CD4-positive, alpha-beta T cell (primary cell): ENCODE measurements around the gene SIN3B. TPM values are rescaled to one million over a fixed set of nuclear protein-coding genes. Genes with fewer than 3 reads are reported as not detected.

ENCODE experiments used
- ATAC-seq: fragments of 200-7000 bp; cut with Tn5 transposase; one replicate; pipeline ENCODE4 v1.10.0; 2022; ENCODE audit warnings: mild to moderate bottlenecking; ENCODE audit not compliant: poor library complexity
- CTCF ChIA-PET: fragments of 350-600 bp; sonication (Branson Sonifier 250); formaldehyde crosslinking; loops from one replicate; lab custom pipeline; 2021; ENCODE audit warnings: antibody characterized with exemption, inconsistent platforms; lab: Charles Lee
- POLR2A ChIA-PET: fragments of 350-600 bp; sonication (Branson Sonifier 250); formaldehyde crosslinking; loops from one replicate; lab custom pipeline; 2021; ENCODE audit warnings: antibody characterized with exemption, inconsistent platforms; lab: Charles Lee
- DNase-seq, 14 experiments: peaks; one replicate each; pipeline ENCODE4 v3.0.0-alpha.2; 2013 to 2020; ENCODE audit warnings: mixed read lengths in 2 of 14
- H3K27ac ChIP-seq, 2 donors: one replicate each; pipeline versions ENCODE4 v1.5.1 to v1.7.0; 2013; ENCODE audit warnings: low read length in 2 of 2, low read depth in 1 of 2, mild to moderate bottlenecking in 1 of 2
- H3K27me3 ChIP-seq, 2 experiments: 1 replicate in 1 of 2; 2 replicates in 1 of 2; pipeline versions ENCODE4 v1.6.1 to v1.7.0; 2013; ENCODE audit warnings: low read length in 2 of 2, control low read depth in 1 of 2, mild to moderate bottlenecking in 1 of 2, moderate library complexity in 1 of 2; ENCODE audit not compliant: insufficient read depth in 2 of 2, control insufficient read depth in 1 of 2
- H3K36me3 ChIP-seq: one replicate; pipeline ENCODE4 v1.6.1; 2013; ENCODE audit warnings: low read length, control low read depth; ENCODE audit not compliant: insufficient read depth
- H3K4me1 ChIP-seq: one replicate; pipeline ENCODE4 v1.6.1; 2013; ENCODE audit warnings: low read length, control low read depth; ENCODE audit not compliant: insufficient read depth
- H3K4me3 ChIP-seq: one replicate; pipeline ENCODE4 v1.5.1; 2013; ENCODE audit warnings: mild to moderate bottlenecking, low read length, moderate library complexity
- H3K9me3 ChIP-seq, 2 experiments: 1 replicate in 1 of 2; 2 replicates in 1 of 2; pipeline versions ENCODE4 v1.6.1 to v1.7.0; 2013; ENCODE audit warnings: low read length in 2 of 2, mild to moderate bottlenecking in 2 of 2, control low read depth in 1 of 2, moderate library complexity in 1 of 2; ENCODE audit not compliant: control insufficient read depth in 1 of 2, insufficient read depth in 1 of 2
- H3K27ac Mint-ChIP-seq: one replicate; pipeline ENCODE4 v1.8.0; 2020; ENCODE audit warnings: mixed read lengths
- H3K27me3 Mint-ChIP-seq: one replicate; pipeline ENCODE4 v1.8.0; 2021; ENCODE audit warnings: mixed read lengths
- H3K36me3 Mint-ChIP-seq: one replicate; pipeline ENCODE4 v1.8.0; 2021; ENCODE audit warnings: low read depth, mixed read lengths
- H3K4me1 Mint-ChIP-seq: one replicate; pipeline ENCODE4 v1.8.0; 2021; ENCODE audit warnings: low read depth, mixed read lengths
- H3K4me3 Mint-ChIP-seq: one replicate; pipeline ENCODE4 v1.8.0; 2020; ENCODE audit warnings: mild to moderate bottlenecking, mixed read lengths
- H3K9me3 Mint-ChIP-seq: one replicate; pipeline ENCODE4 v1.8.0; 2020; ENCODE audit warnings: mixed read lengths
- CTCF ChIP-seq: fragments of 200-600 bp; IDR thresholded peaks from one replicate; pipeline ENCODE4 v1.8.0; 2022; ENCODE audit warnings: antibody characterized with exemption, mild to moderate bottlenecking
- intact Hi-C, 2 experiments: fragments of 100-400 bp; cut with DNase I in 1 of 2; cut with micrococcal nuclease in 1 of 2; formaldehyde crosslinking; loops; one replicate each; pipeline versions ENCODE4 v1.15.1 to v1.9.0; 2023 to 2025; cut with DNase I, micrococcal nuclease
- total RNA-seq, 174 experiments: library from RNA in 2 of 174; stranded (reverse) in 2 of 174; gene quantifications; one replicate each; pipeline ENCODE4 v1.2.3 and lab custom pipeline; 2021 to 2026

SIN3B gene
- total RNA-seq, 2 experiments from 2014 or later = 52.4 to 53.7 TPM

GRCh38 chr19:16862826-16863415, 33.7 kb downstream of the SIN3B start:
- H3K9me3 Mint-ChIP-seq = no peaks in the 10 kb centered on the region
- H3K27me3 ChIP-seq = no peaks in the 10 kb centered on the region
- H3K27ac Mint-ChIP-seq = no peak overlapping the region
- no peaks in the 10 kb centered on the region for H3K27me3 Mint-ChIP-seq
- H3K36me3 Mint-ChIP-seq = peaks cover 67% of the 10 kb centered on the region
- H3K27ac ChIP-seq = no peak overlapping the region
- ATAC-seq (no peak), DNase-seq (no peak)
- H3K4me3 Mint-ChIP-seq = no peak overlapping the region
- CTCF ChIA-PET = no interaction called here
- H3K4me1 Mint-ChIP-seq = no peaks in the 10 kb centered on the region
- intact Hi-C loops = no loop called here
- H3K4me1 ChIP-seq = no peaks in the 10 kb centered on the region
- TF ChIP-seq CTCF = no peak
- no peak overlapping the region for H3K4me3 ChIP-seq
- POLR2A ChIA-PET = no interaction called here
- no peaks in the 10 kb centered on the region for H3K9me3 ChIP-seq
- H3K36me3 ChIP-seq = peaks cover 57% of the 10 kb centered on the region

GRCh38 chr19:16867211-16867610, 38.0 kb downstream of the SIN3B start:
- POLR2A ChIA-PET = no interaction called here

DNA sequence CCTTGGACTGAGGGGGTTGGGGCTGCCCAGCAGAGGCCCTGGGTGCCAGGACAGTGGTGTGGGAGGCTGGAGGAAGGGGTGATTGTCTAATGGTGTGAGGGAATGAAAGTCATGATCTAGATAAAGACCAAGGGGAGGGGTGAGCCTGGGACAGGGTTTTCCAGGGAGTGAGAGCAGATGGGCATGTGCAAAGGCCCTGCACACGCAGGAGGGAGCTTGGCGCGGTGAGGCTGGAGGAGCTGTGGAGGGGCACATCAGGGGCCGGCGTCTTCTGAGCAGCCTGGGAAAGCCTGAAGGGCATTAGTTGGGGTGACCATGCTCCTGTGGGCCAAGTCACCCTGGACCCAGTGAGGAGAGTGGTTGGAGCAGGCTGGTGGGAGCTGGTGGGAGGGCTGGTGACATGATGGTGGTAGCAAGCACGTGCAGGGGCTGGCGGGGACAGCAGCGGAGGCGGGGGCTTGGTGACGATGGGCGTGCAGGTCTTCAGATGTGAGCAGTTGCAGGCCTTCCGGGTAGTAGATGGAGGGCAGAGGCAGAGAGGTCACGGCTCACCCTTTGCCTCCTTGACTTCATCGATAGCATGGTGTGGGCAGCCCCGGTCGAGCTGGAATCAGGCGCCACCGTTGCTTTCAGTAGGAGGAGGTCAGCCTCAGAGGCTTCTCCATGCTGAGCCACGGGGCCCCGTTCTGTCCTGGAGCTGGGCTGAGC, 39.4 kb downstream of the SIN3B start:
- Mint-ChIP-seq H3K27ac (no peak overlapping the region), H3K4me1 (peaks cover under 1% of the 10 kb centered on the region), H3K36me3 (peaks cover 78% of the 10 kb centered on the region), H3K4me3 (no peak overlapping the region), H3K27me3 (no peaks in the 10 kb centered on the region), H3K9me3 (no peaks in the 10 kb centered on the region)
- Histone ChIP-seq H3K9me3 (no peaks in the 10 kb centered on the region), H3K27ac (no peak overlapping the region), H3K36me3 (peaks cover 75% of the 10 kb centered on the region), H3K4me1 (no peaks in the 10 kb centered on the region), H3K27me3 (no peaks in the 10 kb centered on the region), H3K4me3 (no peak overlapping the region)
- ATAC-seq (no peak), DNase-seq (no peak)
- TF ChIP-seq CTCF = no peak
- intact Hi-C loops = no loop called here
- CTCF ChIA-PET = no interaction called here
- POLR2A ChIA-PET = no interaction called here

More at GRCh38 chr19:16867211-16867610, 38.0 kb downstream of the SIN3B start:
- Mint-ChIP-seq H3K4me1 (no peaks in the 10 kb centered on the region), H3K4me3 (no peak overlapping the region), H3K27ac (no peak overlapping the region), H3K36me3 (peaks cover 85% of the 10 kb centered on the region), H3K27me3 (no peaks in the 10 kb centered on the region), H3K9me3 (no peaks in the 10 kb centered on the region)
- ATAC-seq = no peak
- Histone ChIP-seq H3K27me3 (no peaks in the 10 kb centered on the region), H3K9me3 (no peaks in the 10 kb centered on the region), H3K4me3 (no peak overlapping the region), H3K36me3 (peaks cover 81% of the 10 kb centered on the region), H3K4me1 (no peaks in the 10 kb centered on the region), H3K27ac (no peak overlapping the region)
- CTCF ChIA-PET = no interaction called here
- intact Hi-C loops = no loop called here
- no peak for DNase-seq
- TF ChIP-seq CTCF = no peak
